NT2/D1 (cell line): ENCODE measurements around the gene RNASE11.
"Not testable (repeated sequence)": the region's sequence is repeated elsewhere in the genome, so short reads cannot be mapped to it uniquely, and the experiment has no call there.

ENCODE experiments used
- DNase-seq: peaks from one replicate; pipeline ENCODE4 v3.0.0-alpha.2; 2011; ENCODE audit warnings: low read depth, low spot score
- H3K27me3 ChIP-seq: 2 replicates; pipeline ENCODE4 v1.6.0; 2011; ENCODE audit warnings: mild to moderate bottlenecking; ENCODE audit not compliant: insufficient read length, insufficient read depth
- H3K36me3 ChIP-seq: 2 replicates; pipeline ENCODE4 v1.6.1; 2011; ENCODE audit warnings: mild to moderate bottlenecking, low read length, mixed read lengths; ENCODE audit not compliant: insufficient read depth, insufficient read length
- H3K4me1 ChIP-seq: 2 replicates; pipeline ENCODE4 v1.5.1; 2011; ENCODE audit not compliant: insufficient read depth, insufficient read length
- H3K4me3 ChIP-seq: 2 replicates; pipeline ENCODE4 v1.5.1; 2011; ENCODE audit warnings: low read depth; ENCODE audit not compliant: insufficient read length
- H3K9ac ChIP-seq: 2 replicates; pipeline ENCODE4 v1.6.0; 2011; ENCODE audit warnings: low read depth; ENCODE audit not compliant: insufficient read length
- H3K9me3 ChIP-seq: 2 replicates; pipeline ENCODE4 v1.5.1; 2011; ENCODE audit warnings: mild to moderate bottlenecking, low read length; ENCODE audit not compliant: insufficient read depth
- SUZ12 ChIP-seq: IDR thresholded peaks from 2 replicates; pipeline ENCODE4 v1.6.1; 2011; ENCODE audit not compliant: insufficient read length, insufficient read depth; ENCODE audit errors: extremely low read depth
- YY1 ChIP-seq: IDR thresholded peaks from 2 replicates; pipeline ENCODE4 v1.6.1; 2011; ENCODE audit not compliant: insufficient read length, insufficient read depth
- ZNF274 ChIP-seq: IDR thresholded peaks from 2 replicates; pipeline ENCODE4 v1.6.1; 2011; ENCODE audit warnings: mild to moderate bottlenecking, low read depth, low read length

RNASE11 gene

GRCh38 chr14:20569066-20569465, 18.7 kb downstream of the RNASE11 start:
- Histone ChIP-seq H3K9ac (no peak overlapping the region), H3K4me1 (no peaks in the 10 kb centered on the region), H3K27me3 (no peaks in the 10 kb centered on the region), H3K4me3 (no peak overlapping the region), H3K9me3 (peaks cover 20% of the 10 kb centered on the region; the same call in 1 of the 2 replicates), H3K36me3 (no peaks in the 10 kb centered on the region)
- TF ChIP-seq YY1, result no peak
- TF ChIP-seq SUZ12, result no peak
- TF ChIP-seq ZNF274, result no peak
- no peak for DNase-seq

GRCh38 chr14:20568393-20568792, 19.4 kb downstream of the RNASE11 start:
- TF ChIP-seq YY1, result no peak
- 0 out of 2 replicates have a peak, but pooled peaks have one; percentile 21 for TF ChIP-seq ZNF274
- H3K27me3 ChIP-seq, result no peaks in the 10 kb centered on the region
- H3K4me1 ChIP-seq, result no peaks in the 10 kb centered on the region
- H3K9me3 ChIP-seq, result peaks cover 20% of the 10 kb centered on the region; the same call in 1 of the 2 replicates
- no peak overlapping the region for H3K4me3 ChIP-seq
- H3K9ac ChIP-seq, result no peak overlapping the region
- no peaks in the 10 kb centered on the region for H3K36me3 ChIP-seq
- no peak for DNase-seq

DNA sequence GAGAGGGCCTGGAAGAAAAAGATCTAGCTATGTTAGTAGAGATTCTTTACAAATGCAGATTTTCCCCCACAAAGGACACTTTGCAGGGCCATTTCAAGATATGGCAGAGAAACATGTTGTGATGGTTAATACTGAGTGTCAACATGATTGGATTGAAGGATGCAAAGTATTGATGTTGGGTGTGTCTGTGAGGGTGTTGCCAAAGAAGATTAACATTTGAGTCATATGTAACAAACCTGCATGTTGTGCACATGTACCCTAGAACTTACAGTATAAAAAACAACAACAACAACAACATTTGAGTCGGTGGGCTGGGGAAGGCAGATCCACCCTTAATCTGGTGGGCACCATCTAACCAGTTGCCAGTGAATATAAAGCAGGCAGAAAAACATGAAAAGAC, 20.6 kb downstream of the RNASE11 start:
- H3K27me3 ChIP-seq, H3K4me1 ChIP-seq, H3K9ac ChIP-seq, H3K36me3 ChIP-seq, H3K4me3 ChIP-seq, DNase-seq: not testable (repeated sequence)
- H3K9me3 ChIP-seq, result peaks cover 20% of the 10 kb centered on the region; the same call in 1 of the 2 replicates

DNA sequence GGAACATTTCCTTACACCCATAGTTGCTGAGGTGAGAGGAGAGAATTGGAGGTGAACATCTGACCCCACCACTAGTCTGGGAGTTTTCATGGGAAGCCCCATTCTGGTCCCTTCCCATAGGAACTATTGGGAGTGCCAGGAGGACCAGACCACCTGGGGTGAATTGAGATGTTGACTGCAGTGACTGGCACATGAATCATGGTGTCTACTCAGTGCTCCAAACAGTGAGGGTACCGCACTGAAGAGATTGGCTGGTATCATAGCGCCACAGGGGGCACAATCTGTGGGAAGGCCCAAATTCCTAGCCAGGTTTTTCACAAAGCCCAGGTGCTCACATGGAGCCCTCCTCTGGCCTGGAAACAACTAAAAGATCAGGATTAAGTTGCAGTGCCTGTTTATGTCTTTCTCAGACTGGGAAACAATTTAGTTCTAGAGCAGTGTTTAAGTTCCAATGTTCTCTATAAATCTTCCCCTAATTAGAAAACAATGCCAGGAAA, 23.3 kb downstream of the RNASE11 start:
- no peak for TF ChIP-seq YY1
- Histone ChIP-seq H3K36me3 (no peaks in the 10 kb centered on the region), H3K27me3 (no peaks in the 10 kb centered on the region), H3K9ac (no peak overlapping the region), H3K4me1 (no peaks in the 10 kb centered on the region), H3K4me3 (no peak overlapping the region), H3K9me3 (peaks cover 20% of the 10 kb centered on the region; the same call in 1 of the 2 replicates)
- no peak for DNase-seq

DNA sequence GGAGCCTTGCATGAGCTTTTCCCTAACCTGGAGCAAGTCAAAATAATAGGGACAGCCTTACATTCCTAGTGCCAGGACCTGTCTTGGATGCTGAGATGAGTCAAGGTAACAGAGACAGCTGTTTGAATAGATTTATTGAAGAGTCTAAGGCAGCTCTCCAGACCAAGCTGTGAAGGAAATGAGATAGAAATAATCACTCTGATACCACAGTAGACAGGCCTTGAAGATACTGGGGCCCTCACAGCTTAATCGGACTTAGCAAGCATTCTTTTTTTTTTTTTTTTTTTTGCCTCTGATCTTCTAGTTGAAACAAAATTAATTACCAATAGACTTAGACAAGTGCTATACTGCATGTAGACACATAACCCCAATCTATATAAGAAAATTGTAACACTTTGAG, 23.8 kb downstream of the RNASE11 start:
- no peaks in the 10 kb centered on the region for H3K4me1 ChIP-seq
- H3K27me3 ChIP-seq, result no peaks in the 10 kb centered on the region
- H3K9ac ChIP-seq, result no peak overlapping the region
- TF ChIP-seq YY1 (no peak), ZNF274 (no peak), SUZ12 (no peak)
- peaks cover 14% of the 10 kb centered on the region; the same call in 1 of the 2 replicates for H3K9me3 ChIP-seq
- H3K36me3 ChIP-seq, result no peaks in the 10 kb centered on the region
- no peak overlapping the region for H3K4me3 ChIP-seq
- no peak for DNase-seq

GRCh38 chr14:20560961-20561360, 26.8 kb downstream of the RNASE11 start, which contains the start of gene RNASE9:
Gene RNASE9, minus strand, starts transcription at chr14:20561047.
- no peak for DNase-seq
- no peak for TF ChIP-seq ZNF274
- H3K27me3 ChIP-seq, result no peaks in the 10 kb centered on the region

DNA sequence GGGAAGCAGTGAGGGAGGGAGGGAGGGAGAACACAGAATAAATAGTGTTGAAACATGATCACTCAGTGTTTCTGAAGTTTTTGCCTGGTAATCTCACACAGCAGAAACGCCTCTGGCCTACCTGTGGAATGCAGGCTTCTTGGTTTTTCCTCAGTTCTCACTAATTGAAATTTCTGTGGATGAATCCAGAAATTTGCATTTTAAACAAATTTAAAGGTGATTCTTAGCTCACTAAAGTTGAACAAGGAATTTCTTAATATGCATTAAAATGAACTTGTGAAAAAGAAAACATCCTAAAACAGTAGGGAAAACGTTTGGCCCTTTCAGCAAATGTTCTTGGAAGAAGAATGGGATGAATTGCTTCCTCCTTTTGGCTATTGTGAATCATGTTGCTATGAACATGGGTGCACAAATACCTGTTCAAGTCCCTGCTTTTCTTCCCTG, 28.3 kb downstream of the RNASE11 start:
- H3K27me3 ChIP-seq, result no peaks in the 10 kb centered on the region
- peaks cover 3% of the 10 kb centered on the region for H3K4me1 ChIP-seq
- no peak overlapping the region for H3K9ac ChIP-seq
- TF ChIP-seq ZNF274, result no peak
- no peak for TF ChIP-seq YY1
- no peaks in the 10 kb centered on the region for H3K36me3 ChIP-seq
- no peak overlapping the region for H3K4me3 ChIP-seq
- DNase-seq, result peak; percentile 27
- H3K9me3 ChIP-seq, result no peaks in the 10 kb centered on the region; the same call in 1 of the 2 replicates

More at GRCh38 chr14:20560961-20561360, 26.8 kb downstream of the RNASE11 start, which contains the start of gene RNASE9:
- no peak within 1 kb of the TSS for H3K9ac ChIP-seq
- H3K36me3 ChIP-seq, result no peaks in the 10 kb centered on the region
- no peak within 1 kb of the TSS for H3K4me3 ChIP-seq
- H3K4me1 ChIP-seq, result peaks cover 3% of the 10 kb centered on the region
- no peaks in the 10 kb centered on the region; the same call in 1 of the 2 replicates for H3K9me3 ChIP-seq

GRCh38 chr14:20557212-20557542, 30.6 kb downstream of the RNASE11 start:
- TF ChIP-seq SUZ12 (no peak), ZNF274 (no peak), YY1 (no peak)
- no peak overlapping the region for H3K4me3 ChIP-seq
- H3K36me3 ChIP-seq, result no peaks in the 10 kb centered on the region
- H3K4me1 ChIP-seq, result peaks cover 3% of the 10 kb centered on the region
- no peak for DNase-seq
- no peaks in the 10 kb centered on the region for H3K27me3 ChIP-seq
- no peaks in the 10 kb centered on the region; the same call in 1 of the 2 replicates for H3K9me3 ChIP-seq
- no peak overlapping the region for H3K9ac ChIP-seq
